ENCODE measurements around the gene FHIT.

GRCh38 chr3:59774000-59774399 lies 1477.3 kb downstream of the FHIT start:
- no peak for TF ChIP-seq POLR2A (IDR thresholded peaks at IDR 0.05)
- TF ChIP-seq CTCF (IDR thresholded peaks at IDR 0.05), result no peak
